Endothelial cell of umbilical vein (primary cell): Measurements from ENCODE around the gene ASS1. TPM values are rescaled to one million over a fixed set of nuclear protein-coding genes. Genes with fewer than 3 reads are reported as not detected.

ENCODE experiments used
- BruUV-seq: library from RNA; stranded (reverse); fragments of 400-500 nt; replicated peaks from 2 replicates; lab custom pipeline; 2021; lab: Mats Ljungman, UMichigan
- CTCF ChIA-PET: fragments of 300-600, 350-600 bp; sonication (Branson Sonifier 250); formaldehyde crosslinking; loops from one replicate; lab custom pipeline; 2021; ENCODE audit warnings: antibody characterized with exemption, inconsistent platforms; lab: Charles Lee
- POLR2A ChIA-PET: fragments of 300-600, 350-600 bp; sonication (Branson Sonifier 250); formaldehyde crosslinking; loops from one replicate; lab custom pipeline; 2021; ENCODE audit warnings: antibody characterized with exemption, inconsistent platforms; lab: Charles Lee
- DNase-seq: peaks from one replicate; pipeline ENCODE4 v3.0.0-alpha.2; 2011; ENCODE audit warnings: low read depth, low spot score
- FAIRE-seq: peaks from 2 replicates; lab custom pipeline; 2011; peaks lifted over from hg19 to GRCh38; lab: Jason Lieb, UNC
- H2AFZ ChIP-seq: 2 replicates; pipeline ENCODE4 v1.6.0; 2012; ENCODE audit warnings: low read depth, low read length, control low read depth, inconsistent platforms
- H3K27ac ChIP-seq: 2 replicates; pipeline ENCODE4 v1.5.1; 2011; ENCODE audit warnings: low read depth, mild to moderate bottlenecking, control low read depth, low read length, moderate library complexity; ENCODE audit not compliant: insufficient read depth
- H3K27me3 ChIP-seq, 2 experiments: 2 replicates each; pipeline versions ENCODE4 v1.6.0 to v1.6.1; 2011; ENCODE audit warnings: low read length in 2 of 2, mixed read lengths in 1 of 2; ENCODE audit not compliant: control insufficient read depth in 2 of 2, insufficient read depth in 2 of 2
- H3K36me3 ChIP-seq, 2 experiments: 2 replicates in 1 of 2; 3 replicates in 1 of 2; pipeline ENCODE4 v1.5.1; 2011; ENCODE audit warnings: low read length in 2 of 2, mild to moderate bottlenecking in 1 of 2, moderate library complexity in 1 of 2; ENCODE audit not compliant: control insufficient read depth in 2 of 2, insufficient read depth in 2 of 2; ENCODE audit errors: extremely low read depth in 1 of 2
- H3K4me1 ChIP-seq: 3 replicates; pipeline ENCODE4 v1.5.1; 2011; ENCODE audit warnings: mild to moderate bottlenecking, low read length; ENCODE audit not compliant: control insufficient read depth, insufficient read depth; ENCODE audit errors: extremely low read depth
- H3K4me2 ChIP-seq: 2 replicates; pipeline ENCODE4 v1.6.1; 2011; ENCODE audit warnings: low read length, control low read depth, mixed read lengths; ENCODE audit not compliant: insufficient read depth
- H3K4me3 ChIP-seq, 3 experiments: fragments of 200-600 bp in 1 of 3; sonication (generic), shearing (Covaris generic) in 1 of 3; replicated peaks in 1 of 3; 2 replicates each; pipeline ENCODE4 v1.5.1; 2011 to 2016; ENCODE audit warnings: control low read depth in 3 of 3, low read length in 3 of 3, mild to moderate bottlenecking in 2 of 3, inconsistent platforms in 1 of 3, low read depth in 1 of 3, moderate library complexity in 1 of 3; ENCODE audit not compliant: insufficient read depth in 1 of 3
- H3K79me2 ChIP-seq: 2 replicates; pipeline ENCODE4 v1.6.0; 2012; ENCODE audit warnings: low read length, inconsistent platforms; ENCODE audit not compliant: control insufficient read depth, insufficient read depth
- H3K9ac ChIP-seq: replicated peaks from 2 replicates; pipeline ENCODE3; 2011; ENCODE audit warnings: low read length, control low read depth; ENCODE audit not compliant: insufficient read depth; ENCODE audit errors: extremely low read depth
- H3K9me1 ChIP-seq: replicated peaks from 3 replicates; pipeline ENCODE4 v1.6.0; 2011; ENCODE audit warnings: mild to moderate bottlenecking, low read length; ENCODE audit not compliant: control insufficient read depth, insufficient read depth; ENCODE audit errors: extremely low read depth
- H3K9me3 ChIP-seq: replicated peaks from 2 replicates; pipeline ENCODE4 v1.5.1; 2012; ENCODE audit warnings: low read length, inconsistent platforms; ENCODE audit not compliant: control insufficient read depth, insufficient read depth
- H4K20me1 ChIP-seq: replicated peaks from 2 replicates; pipeline ENCODE3; 2011; ENCODE audit warnings: mild to moderate bottlenecking, low read length; ENCODE audit not compliant: control insufficient read depth, insufficient read depth; ENCODE audit errors: extremely low read depth
- CTCF ChIP-seq, 2 donors: IDR thresholded peaks; 1 replicate in 1 of 2; 2 replicates in 1 of 2; pipeline ENCODE4 v1.5.1; 2011; ENCODE audit warnings: low read length in 2 of 2, mild to moderate bottlenecking in 2 of 2, moderate library complexity in 2 of 2, control low read depth in 1 of 2, inconsistent platforms in 1 of 2, low read depth in 1 of 2; ENCODE audit not compliant: insufficient read depth in 1 of 2; ENCODE audit errors: extremely low read depth in 1 of 2
- EZH2 ChIP-seq: IDR thresholded peaks from 2 replicates; pipeline ENCODE4 v1.6.1; 2012; ENCODE audit warnings: borderline replicate concordance, low read depth, mild to moderate bottlenecking, moderate library complexity, low read length, inconsistent platforms; ENCODE audit not compliant: severe bottlenecking
- FOS ChIP-seq: IDR thresholded peaks from 2 replicates; pipeline ENCODE4 v1.6.1; 2011; ENCODE audit warnings: mild to moderate bottlenecking, low read length, moderate library complexity, borderline replicate concordance; ENCODE audit not compliant: insufficient read depth
- GATA2 ChIP-seq: IDR thresholded peaks from 2 replicates; pipeline ENCODE4 v1.7.0; 2011; ENCODE audit warnings: low read depth, mild to moderate bottlenecking, moderate library complexity, mixed read lengths, low read length; ENCODE audit not compliant: insufficient read length, insufficient read depth
- JUN ChIP-seq: IDR thresholded peaks from 2 replicates; pipeline ENCODE4 v1.6.1; 2011; ENCODE audit warnings: borderline replicate concordance, low read depth; ENCODE audit not compliant: insufficient read length, insufficient read depth
- MAX ChIP-seq: IDR thresholded peaks from 2 replicates; pipeline ENCODE4 v1.6.1; 2011; ENCODE audit not compliant: insufficient read depth, insufficient read length
- MYC ChIP-seq: IDR thresholded peaks from one replicate; pipeline ENCODE4 v1.6.1; 2011; ENCODE audit warnings: mild to moderate bottlenecking, low read depth, low read length
- POLR2A ChIP-seq: IDR thresholded peaks from 2 replicates; pipeline ENCODE4 v1.6.1; 2012; ENCODE audit warnings: low read depth, mild to moderate bottlenecking, control low read depth, low read length
- POLR2AphosphoS5 ChIP-seq: IDR thresholded peaks from 2 replicates; pipeline ENCODE4 v1.6.1; 2012; ENCODE audit warnings: low read depth, mild to moderate bottlenecking, control low read depth, low read length, moderate library complexity; ENCODE audit not compliant: insufficient read depth
- dilution Hi-C: fragments of 300-500 bp; cut with MboI; formaldehyde crosslinking; loops from one replicate; pipeline ENCODE4 v1.15.0; 2019; ENCODE audit warnings: low sequenced_read_pairs; ENCODE audit not compliant: extremely low pct_ligation_motif_present
- intact Hi-C: fragments of 100-400 bp; cut with micrococcal nuclease; formaldehyde crosslinking; loops from one replicate; pipeline ENCODE4 v1.10.0; 2022
- polyA plus RNA-seq, 4 experiments: library from polyadenylated mRNA; depleted of rRNA in 3 of 4; stranded (reverse) in 3 of 4; unstranded in 1 of 4; fragments of >200 nt; gene quantifications; 2 replicates each; pipeline versions ENCODE4 v1.2.1 to v1.2.3, GENCODE V29; 2011 to 2012; ENCODE audit warnings: missing spikeins in 1 of 4
- total RNA-seq: library from RNA; stranded (reverse); gene quantifications from 2 replicates; pipeline ENCODE4 v1.2.3, GENCODE V29; 2021

ASS1 gene
- total and polyA plus RNA-seq, 2 donors (not counting 3 experiments of a cell fraction or from before 2014, with no cell fraction given) = 3.6 to 12.4 TPM

GRCh38 chr9:130487500-130487899, 42.7 kb downstream of the ASS1 start:
- intact Hi-C loops = no loop called here
- no peak overlapping the region for H3K27ac ChIP-seq
- DNase-seq = no peak
- TF ChIP-seq FOS (no peak), JUN (no peak), MYC (no peak), GATA2 (no peak), CTCF (IDR thresholded peaks at IDR 0.05; ENCODE audit: extremely low read depth in 1 of 2, insufficient read depth in 1 of 2, low read depth in 1 of 2, low read length in 2 of 2) (no peak), EZH2 (no peak), POLR2A (no peak), MAX (no peak), POLR2AphosphoS5 (no peak)
- POLR2A ChIA-PET = no interaction called here
- no TSS peak for BruUV-seq
- no peaks in the 10 kb centered on the region for H3K79me2 ChIP-seq
- H3K9ac ChIP-seq = no peak overlapping the region
- dilution Hi-C loops = no loop called here
- no peaks in the 10 kb centered on the region for H3K36me3 ChIP-seq
- CTCF ChIA-PET = no interaction called here
- H3K4me3 ChIP-seq = no peak overlapping the region
- no peak overlapping the region for H2AFZ ChIP-seq
- no peaks in the 10 kb centered on the region for H3K9me1 ChIP-seq
- H3K4me1 ChIP-seq = no peaks in the 10 kb centered on the region
- H3K9me3 ChIP-seq = no peaks in the 10 kb centered on the region
- H4K20me1 ChIP-seq = no peaks in the 10 kb centered on the region
- H3K4me2 ChIP-seq = no peak overlapping the region
- H3K27me3 ChIP-seq = no peaks in the 10 kb centered on the region
- no peak for FAIRE-seq
